VCaP (cell line): ENCODE data around the gene ADTRP.

Source experiments
- H3K27ac ChIP-seq: fragments of 450-650 bp; 2 replicates; pipeline ENCODE4 v1.5.1; 2017
- CTCF ChIP-seq: fragments of 450-650 bp; conservative IDR thresholded peaks from 2 replicates; pipeline ENCODE4 v1.5.1; 2017; ENCODE audit warnings: mild to moderate bottlenecking, moderate library complexity

Gene ADTRP

GRCh38 chr6:11773013-11773412, 5.6 kb downstream of the ADTRP start:
- TF ChIP-seq CTCF = no peak

GRCh38 chr6:11772109-11772825, 6.3 kb downstream of the ADTRP start:
- TF ChIP-seq CTCF = no peak
- H3K27ac ChIP-seq = no peak overlapping the region

More at GRCh38 chr6:11773013-11773412, 5.6 kb downstream of the ADTRP start:
- no peak overlapping the region for H3K27ac ChIP-seq

GRCh38 chr6:11771473-11772048, 7.0 kb downstream of the ADTRP start:
- H3K27ac ChIP-seq = no peak overlapping the region
- no peak for TF ChIP-seq CTCF

GRCh38 chr6:11770546-11771466, 7.8 kb downstream of the ADTRP start:
- no peak overlapping the region for H3K27ac ChIP-seq
- TF ChIP-seq CTCF = no peak

GRCh38 chr6:11769811-11770545, 8.6 kb downstream of the ADTRP start:
- TF ChIP-seq CTCF = no peak
- H3K27ac ChIP-seq = no peak overlapping the region

- no peak overlapping the region for H3K27ac ChIP-seq
- TF ChIP-seq CTCF = no peak
Measured at GRCh38 chr6:11769244-11769643, 9.4 kb downstream of the ADTRP start.
